Hypothalamus (tissue), 51 donors: ENCODE measurements around the gene SYPL1.

Experiments used
- DNase-seq, 51 donors: peaks; one replicate each; lab custom pipeline; 2025; lab: John Stamatoyannopoulos, UW

The SYPL1 gene

DNA sequence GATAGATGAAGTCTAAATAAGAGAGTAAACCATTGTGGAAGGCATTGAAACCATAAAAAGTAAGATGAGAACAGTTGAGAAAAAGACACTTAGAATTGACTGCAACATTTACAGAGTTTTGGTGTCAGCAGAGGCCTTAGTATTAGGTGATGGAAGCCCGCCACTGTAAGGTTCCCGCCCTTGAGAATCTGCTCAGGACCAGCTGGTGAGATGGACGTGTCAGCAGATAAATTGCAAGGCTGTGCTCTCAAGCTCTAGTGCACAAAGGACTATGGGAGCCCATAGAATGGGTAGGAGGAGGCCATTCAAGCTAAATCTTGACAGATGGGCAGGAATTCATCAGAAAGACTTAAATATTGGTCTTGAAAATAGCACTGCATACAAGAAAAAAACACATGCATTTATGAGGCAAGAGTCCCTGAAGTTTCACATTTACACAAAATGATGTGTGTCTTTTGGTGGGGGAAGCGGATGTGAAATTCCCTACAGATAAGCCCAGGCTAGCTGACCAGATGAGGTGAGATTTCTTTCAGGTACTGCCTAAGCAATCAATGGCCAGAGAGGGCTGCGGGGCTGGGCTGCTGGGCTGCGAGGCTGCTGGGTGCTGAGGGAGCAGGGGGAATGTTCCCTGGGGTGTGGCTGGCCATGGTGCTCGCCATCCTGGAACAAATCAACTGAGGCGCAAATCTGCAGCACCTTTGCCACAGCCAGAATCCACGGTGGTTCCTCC lies 42.5 kb downstream of the SYPL1 start:
- no peak for DNase-seq

DNA sequence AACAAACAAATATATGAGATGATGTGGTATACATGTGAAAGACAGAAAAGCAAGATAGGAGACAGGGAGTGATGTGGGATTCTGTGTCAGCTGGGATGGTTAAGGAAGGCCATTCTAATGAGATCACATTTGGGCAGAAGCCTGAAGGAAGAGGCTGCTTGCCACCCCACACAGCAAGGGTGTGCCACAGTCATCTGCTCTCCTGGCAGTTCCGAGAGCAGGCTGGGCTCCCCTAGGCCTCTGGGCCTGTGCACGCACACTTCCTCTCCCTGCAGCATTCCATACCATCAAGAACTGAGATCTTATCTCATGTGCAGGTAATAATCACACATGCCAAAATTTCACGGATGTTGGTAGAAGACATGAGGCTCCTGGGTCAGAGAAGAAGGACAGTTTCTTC lies 43.1 kb downstream of the SYPL1 start:
- DNase-seq: no peak

DNA sequence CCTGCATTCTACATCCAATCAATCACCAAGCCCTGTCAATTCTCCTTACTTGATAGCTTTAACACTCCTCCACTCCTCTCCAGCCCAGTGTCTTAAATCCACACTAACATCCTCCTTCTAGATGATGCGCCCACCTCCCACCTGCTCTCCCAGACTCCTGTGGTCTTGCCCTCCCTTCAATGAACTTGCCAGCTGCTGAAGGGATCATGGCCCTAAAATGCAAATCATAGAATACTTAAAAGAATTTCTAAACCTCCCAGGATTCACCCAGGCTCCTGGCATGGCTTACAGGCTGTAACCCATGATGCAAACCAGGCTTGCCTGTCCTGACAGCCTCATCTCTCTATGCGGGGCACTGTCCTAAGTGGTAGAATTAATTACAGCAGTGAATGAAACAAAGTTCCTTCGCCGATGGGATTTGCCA lies 43.6 kb downstream of the SYPL1 start:
- no peak for DNase-seq

DNA sequence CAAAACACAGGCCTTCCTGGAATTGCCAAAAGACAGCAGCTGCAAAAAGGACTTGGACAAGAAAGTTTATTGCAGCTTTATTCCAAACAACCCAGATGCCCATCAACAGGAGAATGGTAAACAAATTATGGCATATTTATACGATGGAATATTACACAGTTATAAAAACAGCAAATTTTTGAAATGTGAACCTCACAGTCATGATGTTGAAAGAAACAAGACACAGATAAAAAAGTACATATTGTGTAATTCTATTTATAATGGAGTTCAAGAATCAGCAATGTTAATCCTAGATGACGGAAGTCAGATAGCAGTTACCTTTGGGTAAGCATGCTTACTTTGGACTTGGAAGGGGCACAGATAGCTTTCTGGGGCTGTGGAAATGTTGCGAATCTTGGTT lies 44.4 kb downstream of the SYPL1 start:
- no peak for DNase-seq

DNA sequence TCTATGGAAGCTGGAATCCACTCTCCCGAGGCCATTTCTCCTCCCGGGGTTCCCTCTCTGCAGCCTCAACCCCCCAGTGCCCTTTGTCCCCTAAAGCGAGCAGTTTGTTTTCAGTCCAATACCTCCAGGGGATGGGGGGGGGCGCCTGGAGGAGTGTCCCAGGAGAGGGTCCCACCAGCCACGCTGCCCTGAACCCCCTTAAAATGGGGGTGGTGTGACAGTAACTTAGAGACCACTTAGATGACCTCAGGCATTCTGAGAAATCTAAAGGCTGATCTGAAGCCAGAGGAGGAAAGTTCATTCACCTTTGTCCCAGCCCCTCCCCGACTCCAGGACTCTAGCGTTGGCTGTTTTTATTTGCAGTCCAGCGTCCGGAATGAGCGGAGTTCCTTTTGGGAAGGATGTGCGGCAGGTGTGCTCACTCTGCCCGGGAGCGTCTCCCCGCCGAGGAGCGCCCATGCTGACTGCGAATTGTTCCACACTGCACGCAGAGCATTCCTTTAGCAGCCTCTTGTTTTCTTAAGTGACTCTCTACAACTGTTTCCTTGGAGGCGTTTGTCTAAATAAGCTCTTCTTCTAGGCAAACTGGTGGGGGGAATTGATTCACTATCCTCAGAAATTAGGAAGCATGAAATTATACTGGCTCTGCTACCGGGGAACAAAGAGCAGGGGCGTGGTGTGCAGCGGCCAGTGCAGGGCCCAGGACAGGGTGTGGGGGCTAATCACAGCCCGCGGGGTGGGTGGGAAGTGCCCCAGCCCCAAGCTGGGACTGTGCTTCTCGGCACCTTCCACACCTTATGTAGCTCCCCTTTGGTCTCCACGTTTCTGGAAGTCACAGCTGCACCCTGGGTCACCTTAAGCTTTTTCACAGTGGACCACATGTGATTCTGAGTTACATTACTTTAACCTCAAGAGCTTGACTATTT lies 46.3 kb downstream of the SYPL1 start:
- no peak for DNase-seq

DNA sequence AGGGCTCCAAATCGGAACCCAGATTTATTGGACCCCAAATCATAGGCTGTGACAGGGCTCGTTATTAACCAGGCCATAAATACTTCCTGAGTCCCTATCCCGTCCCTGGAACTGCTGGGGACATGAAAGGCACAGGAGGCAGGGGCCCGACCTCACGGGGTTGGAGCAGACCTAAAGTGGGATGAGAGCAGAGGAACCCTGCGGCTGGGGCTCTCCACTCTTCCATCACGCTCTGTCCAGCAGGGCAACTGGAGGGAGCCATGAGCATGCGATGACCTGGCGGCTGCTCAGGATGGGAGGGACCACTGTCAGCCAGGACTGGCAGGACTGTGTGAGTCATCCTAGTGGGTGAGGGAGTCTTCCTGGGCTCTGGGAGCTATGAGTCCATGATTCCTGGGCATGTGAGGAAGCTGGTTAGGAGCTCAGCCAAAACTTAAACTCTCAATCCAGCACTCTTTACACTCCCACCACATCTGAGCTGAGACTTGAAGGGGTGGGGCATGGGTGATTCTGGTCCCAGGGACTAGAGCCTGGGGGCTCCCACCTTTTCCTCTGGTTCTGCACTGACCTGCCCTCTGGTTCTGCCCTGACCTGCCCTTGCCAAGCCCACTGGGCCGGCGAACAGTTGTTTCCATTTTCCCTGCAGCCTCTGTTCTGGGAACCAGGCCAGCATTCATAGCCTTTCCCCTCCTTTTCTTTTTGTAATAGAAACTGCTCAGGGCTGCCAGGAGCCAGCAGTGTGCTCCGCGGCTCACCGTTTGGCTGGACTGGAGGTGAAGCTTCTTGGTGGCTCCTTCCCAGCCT lies 47.1 kb downstream of the SYPL1 start:
- DNase-seq: peak in 46 of 51 donors; percentile 20 to 84 (median 62)

DNA sequence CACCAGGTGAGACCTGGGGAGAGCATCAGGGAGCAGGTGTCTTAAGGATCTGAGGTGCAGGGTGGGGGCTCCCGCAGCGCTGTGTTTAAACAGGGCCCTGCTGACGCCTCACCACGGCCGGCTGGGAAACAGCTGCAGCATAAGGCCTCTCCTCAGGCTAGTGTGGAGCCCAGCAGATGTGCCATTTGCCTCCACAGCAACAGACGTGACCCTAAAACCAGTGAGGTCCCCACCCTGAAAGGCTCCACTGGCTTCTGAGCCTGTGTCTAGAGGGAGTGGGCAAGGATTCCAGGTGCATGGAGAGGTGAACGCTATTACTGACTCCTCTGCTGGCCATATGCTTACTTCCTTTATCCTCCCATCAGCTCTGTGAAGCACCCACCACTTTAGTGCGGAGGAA lies 47.8 kb downstream of the SYPL1 start:
- DNase-seq: no peak

DNA sequence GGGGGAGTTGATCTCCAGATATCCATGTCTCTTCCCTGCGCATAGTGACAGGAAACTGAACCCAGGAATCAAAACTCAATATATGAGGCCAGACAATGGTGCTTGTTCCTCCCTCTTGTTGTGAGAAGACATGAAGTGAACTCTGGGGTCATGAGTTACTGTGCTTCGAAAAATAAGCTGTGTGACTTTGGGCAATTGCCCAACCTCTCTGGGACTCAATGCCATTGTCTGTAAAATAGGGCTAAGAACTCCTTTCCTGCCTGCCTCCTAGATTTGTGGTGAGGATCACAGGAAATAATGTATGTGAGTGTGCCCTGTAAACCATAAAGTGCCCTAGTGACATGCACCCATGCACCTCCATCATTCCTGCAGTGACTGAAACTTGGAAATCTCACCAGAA lies 48.4 kb downstream of the SYPL1 start:
- no peak for DNase-seq

DNA sequence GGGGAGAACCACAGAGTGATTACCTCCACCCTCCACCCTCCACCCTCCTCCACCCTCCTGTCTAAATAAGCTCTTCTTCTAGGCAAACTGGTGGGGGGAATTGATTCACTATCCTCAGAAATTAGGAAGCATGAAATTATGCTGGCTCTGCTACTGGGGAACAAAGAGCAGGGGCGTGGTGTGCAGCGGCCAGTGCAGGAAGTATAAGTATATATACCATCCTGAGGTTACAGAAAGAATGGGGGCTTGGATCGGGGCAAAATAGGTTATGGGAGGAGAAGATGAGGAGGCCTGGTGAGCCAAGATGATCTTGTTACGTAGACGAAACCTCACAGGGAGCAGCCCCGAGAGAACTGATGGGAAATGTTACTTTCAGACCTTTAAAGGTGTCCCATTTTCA lies 49.1 kb downstream of the SYPL1 start:
- DNase-seq: no peak

DNA sequence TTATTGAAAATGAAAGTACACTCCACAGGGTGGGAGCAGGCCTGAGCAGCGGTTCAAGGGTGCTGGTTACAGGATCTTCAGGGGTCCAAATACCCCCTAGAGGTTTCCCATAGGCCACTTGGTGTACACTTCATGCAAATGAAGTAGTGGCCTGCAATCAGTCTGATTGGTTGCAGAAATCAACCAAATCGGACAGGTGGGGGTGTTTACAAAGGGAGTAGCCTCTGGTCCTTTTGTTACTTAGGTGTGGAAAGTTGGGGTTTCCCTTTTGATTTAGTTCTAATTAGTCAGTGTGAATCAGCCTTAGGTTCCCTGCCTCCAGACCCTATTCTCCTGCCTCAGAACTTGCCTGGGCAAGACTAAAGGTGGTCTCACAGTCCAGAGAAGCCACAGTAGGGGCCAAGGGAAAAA lies 49.6 kb downstream of the SYPL1 start:
- DNase-seq: no peak

DNA sequence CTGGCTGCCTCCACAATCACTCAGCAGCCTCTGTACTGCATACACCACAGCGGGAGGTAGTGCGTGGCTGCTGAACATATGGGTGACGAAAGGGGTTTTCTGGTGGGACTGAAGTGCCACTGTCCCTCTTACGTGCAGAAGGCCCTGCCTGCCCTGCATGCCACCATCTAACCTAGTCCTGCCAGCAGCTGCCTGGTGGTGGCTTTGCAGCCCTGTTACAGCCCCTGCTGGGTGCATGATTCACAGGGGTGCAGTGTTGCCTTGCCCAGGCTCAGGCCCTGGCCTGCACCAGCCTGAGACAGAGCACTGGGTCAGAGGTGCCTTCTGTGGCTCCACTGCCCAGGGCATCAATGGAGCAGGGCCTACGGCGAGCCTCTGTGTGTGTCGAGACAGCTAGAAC lies 50.1 kb downstream of the SYPL1 start:
- no peak for DNase-seq

DNA sequence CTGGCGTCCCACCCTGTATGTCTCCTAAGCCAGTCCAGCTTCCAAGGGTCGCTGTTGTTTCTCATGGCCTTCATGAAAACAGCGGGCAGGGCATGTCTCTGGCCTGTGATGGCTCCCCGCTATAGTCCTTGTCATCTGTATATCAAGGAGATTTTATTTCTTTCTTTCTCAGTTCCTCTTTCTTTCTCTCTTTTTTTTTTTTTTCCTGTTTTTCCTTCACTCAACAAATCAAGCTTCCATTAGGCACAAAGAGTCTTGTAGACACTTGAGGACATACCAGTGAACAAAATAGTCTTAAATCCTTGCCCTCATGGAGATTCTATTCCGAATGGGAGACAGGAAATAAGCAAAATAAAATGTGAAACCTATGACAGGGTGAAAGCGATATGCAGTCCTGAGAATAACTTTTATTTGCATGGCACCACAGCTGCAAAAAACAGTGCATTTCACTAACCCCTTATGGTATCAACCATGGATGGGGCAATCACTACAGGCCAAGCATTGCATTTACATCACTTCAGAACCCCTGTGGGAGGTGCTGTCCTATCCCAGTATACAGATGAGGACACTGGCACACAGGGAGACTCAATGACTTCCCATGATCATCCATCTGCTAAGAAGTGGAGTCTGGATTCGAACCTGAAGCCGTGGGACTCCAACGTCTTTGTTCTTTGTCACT lies 50.7 kb downstream of the SYPL1 start:
- no peak for DNase-seq

DNA sequence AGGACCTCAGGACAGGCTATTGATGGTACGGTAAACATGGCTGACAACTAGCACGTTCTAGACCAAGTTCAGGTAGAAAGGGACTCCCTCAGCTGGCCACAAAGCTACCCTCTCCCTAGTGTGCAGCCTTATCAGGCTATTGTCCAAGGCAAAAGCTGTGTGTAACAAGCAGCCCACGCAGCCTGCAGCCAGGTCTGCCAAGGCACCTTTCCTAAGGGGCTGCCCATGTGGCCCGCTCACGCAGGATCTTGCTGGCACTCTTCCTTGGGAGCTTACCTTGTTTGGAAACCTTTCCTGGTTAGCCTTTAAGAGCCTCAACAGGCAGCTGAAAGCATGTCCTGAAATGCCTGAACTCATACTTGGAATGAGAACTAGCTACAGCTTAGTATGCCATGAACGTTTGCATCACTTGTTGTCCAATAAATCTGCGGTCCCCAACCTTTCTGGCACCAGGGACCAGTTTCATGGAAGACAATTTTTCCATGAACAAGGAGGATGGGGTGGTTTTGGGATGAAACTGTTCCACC lies 51.7 kb downstream of the SYPL1 start:
- DNase-seq: no peak

DNA sequence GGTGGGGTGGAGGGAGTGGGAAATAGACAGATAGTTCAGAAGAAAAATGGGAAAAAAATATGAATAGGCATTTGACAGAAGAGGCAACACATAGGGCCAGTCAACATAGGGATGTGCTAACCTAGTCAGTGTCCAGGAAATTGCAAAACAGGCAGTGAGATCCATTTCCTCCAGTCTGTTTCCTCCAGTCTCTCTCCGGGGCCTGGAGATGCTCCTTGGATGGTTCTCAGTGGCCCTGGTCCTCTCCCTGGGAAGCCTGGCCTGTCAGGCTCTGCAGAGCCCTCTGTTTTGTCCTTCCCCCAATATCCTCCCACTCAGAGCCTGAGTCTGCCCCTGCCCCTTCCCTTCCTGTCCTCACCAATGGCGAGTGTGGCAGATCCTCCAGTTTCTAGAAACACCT lies 52.6 kb downstream of the SYPL1 start:
- DNase-seq: no peak

DNA sequence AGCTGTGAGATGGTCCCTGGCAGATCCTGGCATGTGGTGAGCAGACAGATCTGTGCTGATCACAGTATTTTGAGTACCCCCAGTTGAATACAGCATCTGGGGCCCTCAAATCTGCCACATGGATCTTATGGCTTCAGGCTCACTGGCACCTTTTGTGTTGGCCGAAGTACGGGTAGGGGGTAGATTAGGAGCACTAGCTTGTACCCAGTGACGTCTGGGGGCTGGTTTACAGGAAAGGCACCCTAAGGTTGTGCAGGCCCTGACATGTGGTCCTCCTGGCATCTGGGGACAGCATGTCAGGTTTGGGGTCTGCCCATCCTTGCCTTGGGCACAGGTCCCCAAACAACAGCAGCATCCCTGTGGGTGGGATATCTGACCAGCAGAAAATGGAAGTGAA lies 53.2 kb downstream of the SYPL1 start:
- peak in 1 of 51 donors; percentile 67 for DNase-seq

DNA sequence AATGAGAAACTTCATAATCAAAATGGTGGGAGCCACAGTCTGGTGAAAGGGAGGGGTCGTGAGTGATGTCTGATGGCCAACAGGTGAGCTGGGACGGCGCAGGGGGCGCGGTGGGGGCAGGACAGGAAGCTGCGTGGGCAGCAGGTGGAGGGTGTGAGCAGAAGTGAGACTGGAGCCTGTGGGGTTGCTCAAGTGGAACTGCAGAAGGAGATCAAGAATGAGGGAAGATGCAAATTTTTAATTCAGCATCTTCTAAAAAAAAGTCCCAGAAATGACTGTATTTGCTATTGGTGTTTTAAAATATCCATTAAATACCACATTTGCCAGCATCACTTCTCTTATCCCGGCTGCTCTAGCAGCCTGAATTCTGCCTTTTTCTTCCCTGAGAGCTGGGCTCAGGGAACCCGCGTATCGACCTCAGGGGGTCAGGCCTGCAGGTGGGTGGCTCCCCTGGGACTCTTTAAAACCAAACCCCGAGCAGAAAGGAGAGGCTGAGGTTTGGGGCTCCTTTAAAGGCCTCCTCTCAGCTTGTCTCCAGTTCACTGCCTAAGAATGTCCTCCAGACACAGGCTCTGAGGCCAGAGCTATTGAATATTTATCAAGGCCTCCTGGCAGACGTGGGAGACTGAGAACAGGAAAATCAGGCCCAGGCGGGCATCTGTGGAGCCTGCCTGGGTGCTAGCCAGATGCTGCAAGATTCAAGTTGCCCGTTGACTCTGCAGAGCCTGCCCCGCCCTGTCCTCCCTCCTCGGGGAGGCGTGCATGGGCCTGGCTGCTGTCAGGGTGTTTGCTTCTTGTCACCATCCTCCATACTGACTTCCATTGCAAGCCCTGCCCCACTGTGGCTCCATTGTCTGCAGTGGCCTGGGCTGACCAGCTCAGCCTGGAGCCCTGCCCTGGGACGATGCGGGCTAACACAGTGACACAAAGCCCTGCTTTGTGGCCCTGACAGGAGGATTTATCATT lies 53.9 kb downstream of the SYPL1 start:
- peak in 50 of 51 donors; percentile 22 to 95 (median 78) for DNase-seq

DNA sequence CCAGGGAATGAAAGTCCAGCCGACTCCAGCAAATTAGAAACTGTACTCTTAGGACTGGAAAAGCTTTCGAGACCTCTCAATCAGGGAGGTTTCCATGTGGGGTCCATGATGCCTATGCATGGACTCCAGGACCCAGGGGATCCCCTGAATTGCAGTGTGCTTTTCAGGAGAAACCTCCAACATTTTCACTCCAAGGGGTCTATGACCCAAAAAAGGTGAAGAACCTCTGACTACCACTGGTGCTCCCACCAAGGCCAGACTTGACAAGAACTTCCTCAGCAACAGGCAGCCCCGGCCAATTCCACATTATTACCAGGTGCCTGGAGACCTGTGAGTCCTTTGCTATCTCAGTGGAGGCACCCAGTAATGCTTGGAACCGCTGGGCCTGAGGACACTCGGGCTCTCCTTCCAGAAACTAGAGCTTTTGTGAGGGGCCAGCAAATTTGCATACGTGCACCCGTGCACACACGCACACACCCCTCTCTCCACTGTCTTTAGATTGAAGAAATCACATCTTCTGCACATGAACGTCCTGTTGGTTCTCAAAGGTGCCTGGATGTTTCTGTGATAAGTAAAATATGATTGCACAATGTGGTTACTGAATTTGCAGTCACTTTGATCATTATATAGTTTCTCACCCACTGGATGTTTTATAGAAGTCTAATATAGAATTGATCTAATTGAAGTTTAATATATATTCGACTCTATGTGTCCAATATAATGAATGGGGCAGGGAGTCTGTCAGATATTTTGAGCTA lies 54.7 kb downstream of the SYPL1 start:
- peak in 2 of 51 donors; percentile 11 to 14 for DNase-seq

DNA sequence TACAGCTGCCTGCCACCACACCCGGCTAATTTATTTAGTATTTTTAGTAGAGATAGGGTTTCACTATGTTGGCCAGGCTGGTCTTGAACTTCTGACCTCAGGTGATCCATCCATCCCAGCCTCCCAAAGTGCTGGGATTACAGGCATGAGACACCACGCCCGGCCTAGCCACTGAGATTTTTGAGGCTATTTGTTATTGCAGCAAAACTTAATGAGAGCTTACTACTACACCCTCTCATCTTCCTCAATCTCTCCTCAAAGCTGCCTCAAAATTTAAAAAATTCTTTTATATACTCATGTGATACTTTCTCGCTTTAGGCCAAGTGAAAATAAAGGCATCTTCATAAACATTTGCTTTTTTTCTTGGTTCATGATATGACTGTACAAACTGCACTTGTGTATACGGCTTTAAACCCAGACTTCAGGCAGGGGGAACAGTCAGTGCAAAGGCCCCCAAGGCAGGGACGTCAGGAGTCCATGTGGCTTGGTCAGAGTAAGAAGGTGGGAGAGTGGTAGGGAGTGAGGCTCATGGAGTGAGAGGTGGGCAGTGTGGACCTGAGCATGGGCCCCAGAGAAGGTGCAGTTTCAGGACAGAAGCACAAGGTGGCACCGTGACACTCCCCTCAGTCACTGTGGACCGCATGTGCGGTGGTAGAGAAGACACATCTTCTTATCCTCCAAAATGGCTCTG lies 55.5 kb downstream of the SYPL1 start:
- peak in 44 of 51 donors; percentile 4 to 77 (median 50) for DNase-seq
